ENCODE measurements around the gene SLAMF6. TPM values are rescaled to one million over a fixed set of nuclear protein-coding genes. Genes with fewer than 3 reads are reported as not detected.

The SLAMF6 gene
- total RNA-seq, 4 donors from 2014 or later, result 0.23 to 2.7 (median 1.1) TPM

- WGBS, 2 donors, result 56 to 66% methylated on average over 4 of the region's 4 CpGs
- no peak overlapping the region for H3K4me3 ChIP-seq (ENCODE audit: low read depth, poor library complexity, severe bottlenecking)
- TF ChIP-seq CTCF (IDR thresholded peaks at IDR 0.05), result no peak
- TF ChIP-seq POLR2A (IDR thresholded peaks at IDR 0.05), result no peak
- no peak for DNase-seq (ENCODE audit: low spot score in 2 of 2)
- intact Hi-C loops (cut with DNase I; ENCODE audit: low total_unique reads), result no loop called here
These were observed 62.3 kb downstream of the SLAMF6 start for GRCh38 chr1:160460683-160461287.

GRCh38 chr1:160460214-160460642 lies 62.8 kb downstream of the SLAMF6 start:
- no peak for DNase-seq (ENCODE audit: low spot score in 2 of 2)
- WGBS, 2 donors, result 79 to 82% methylated on average over 5 of the region's 5 CpGs
- H3K4me3 ChIP-seq (ENCODE audit: low read depth, poor library complexity, severe bottlenecking), result no peak overlapping the region
- TF ChIP-seq POLR2A (IDR thresholded peaks at IDR 0.05) (no peak), CTCF (IDR thresholded peaks at IDR 0.05) (no peak)
- intact Hi-C loops (cut with DNase I; ENCODE audit: low total_unique reads), result no loop called here

- intact Hi-C loops (cut with DNase I; ENCODE audit: low total_unique reads), result no loop called here
- WGBS, 2 donors, result 74 to 75% methylated on average over 2 of the region's 2 CpGs
- no peak for TF ChIP-seq POLR2A (IDR thresholded peaks at IDR 0.05)
- TF ChIP-seq CTCF (IDR thresholded peaks at IDR 0.05), result no peak
- no peak overlapping the region for H3K4me3 ChIP-seq (ENCODE audit: low read depth, poor library complexity, severe bottlenecking)
- DNase-seq (ENCODE audit: low spot score in 2 of 2), result no peak
These were observed 63.4 kb downstream of the SLAMF6 start for GRCh38 chr1:160459687-160460086.

GRCh38 chr1:160459056-160459455 lies 64.0 kb downstream of the SLAMF6 start:
- intact Hi-C loops (cut with DNase I; ENCODE audit: low total_unique reads), result no loop called here
- TF ChIP-seq CTCF (IDR thresholded peaks at IDR 0.05) (no peak), POLR2A (IDR thresholded peaks at IDR 0.05) (no peak)
- H3K4me3 ChIP-seq (ENCODE audit: low read depth, poor library complexity, severe bottlenecking), result no peak overlapping the region
- WGBS, 2 donors, result 50 to 65% methylated on average over 2 of the region's 2 CpGs
- no peak for DNase-seq (ENCODE audit: low spot score in 2 of 2)

- TF ChIP-seq CTCF (IDR thresholded peaks at IDR 0.05), result no peak
- TF ChIP-seq POLR2A (IDR thresholded peaks at IDR 0.05), result no peak
- WGBS, 2 donors, result 85 to 96% methylated on average over 1 of the region's 1 CpG
- DNase-seq (ENCODE audit: low spot score in 2 of 2), result no peak
- intact Hi-C loops (cut with DNase I; ENCODE audit: low total_unique reads), result no loop called here
- H3K4me3 ChIP-seq (ENCODE audit: low read depth, poor library complexity, severe bottlenecking), result no peak overlapping the region
These were observed 67.9 kb downstream of the SLAMF6 start for GRCh38 chr1:160455153-160455517.

Measured in lower leg skin (tissue), 4 donors.